NB4 (cell line): ENCODE data around the gene C17orf100.

Source experiments
- POLR2A ChIP-seq: IDR thresholded peaks from 2 replicates; pipeline ENCODE4 v1.6.1; 2011; ENCODE audit warnings: mild to moderate bottlenecking; ENCODE audit not compliant: insufficient read length; ENCODE audit errors: extremely low read depth
- TF ChIP-seq, protein P1 (sequence below): IDR thresholded peaks from one replicate; pipeline ENCODE4 v1.5.1; 2012; ENCODE audit warnings: low read depth, low read length

- TF ChIP-seq, protein P1, sequence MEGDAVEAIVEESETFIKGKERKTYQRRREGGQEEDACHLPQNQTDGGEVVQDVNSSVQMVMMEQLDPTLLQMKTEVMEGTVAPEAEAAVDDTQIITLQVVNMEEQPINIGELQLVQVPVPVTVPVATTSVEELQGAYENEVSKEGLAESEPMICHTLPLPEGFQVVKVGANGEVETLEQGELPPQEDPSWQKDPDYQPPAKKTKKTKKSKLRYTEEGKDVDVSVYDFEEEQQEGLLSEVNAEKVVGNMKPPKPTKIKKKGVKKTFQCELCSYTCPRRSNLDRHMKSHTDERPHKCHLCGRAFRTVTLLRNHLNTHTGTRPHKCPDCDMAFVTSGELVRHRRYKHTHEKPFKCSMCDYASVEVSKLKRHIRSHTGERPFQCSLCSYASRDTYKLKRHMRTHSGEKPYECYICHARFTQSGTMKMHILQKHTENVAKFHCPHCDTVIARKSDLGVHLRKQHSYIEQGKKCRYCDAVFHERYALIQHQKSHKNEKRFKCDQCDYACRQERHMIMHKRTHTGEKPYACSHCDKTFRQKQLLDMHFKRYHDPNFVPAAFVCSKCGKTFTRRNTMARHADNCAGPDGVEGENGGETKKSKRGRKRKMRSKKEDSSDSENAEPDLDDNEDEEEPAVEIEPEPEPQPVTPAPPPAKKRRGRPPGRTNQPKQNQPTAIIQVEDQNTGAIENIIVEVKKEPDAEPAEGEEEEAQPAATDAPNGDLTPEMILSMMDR, result no peak
- TF ChIP-seq POLR2A, result no peak
These were observed 34.5 kb downstream of the C17orf100 start for GRCh38 chr17:6686026-6686425.
